Fibroblast of lung (primary cell): ENCODE data around the gene MTURN. TPM values are rescaled to one million over a fixed set of nuclear protein-coding genes. Genes with fewer than 3 reads are reported as not detected.

Experiments
- DNase-seq, 2 donors: peaks; one replicate each; pipeline versions ENCODE4 v3.0.0 to v3.0.0-alpha.2; 2010; ENCODE audit warnings: low read depth in 2 of 2
- H2AFZ ChIP-seq: 2 replicates; pipeline ENCODE4 v1.5.1; 2012; ENCODE audit warnings: low read length, control low read depth, inconsistent platforms
- H3K27ac ChIP-seq: 2 replicates; pipeline ENCODE4 v1.5.1; 2011; ENCODE audit warnings: low read length, control low read depth; ENCODE audit not compliant: insufficient read depth
- H3K27me3 ChIP-seq: 2 replicates; pipeline ENCODE4 v1.5.1; 2011; ENCODE audit warnings: mild to moderate bottlenecking, low read length; ENCODE audit not compliant: control insufficient read depth, insufficient read depth
- H3K36me3 ChIP-seq: 2 replicates; pipeline ENCODE4 v1.5.1; 2011; ENCODE audit warnings: low read length; ENCODE audit not compliant: control insufficient read depth, insufficient read depth
- H3K4me1 ChIP-seq: 2 replicates; pipeline ENCODE4 v1.5.1; 2011; ENCODE audit warnings: low read length; ENCODE audit not compliant: control insufficient read depth, insufficient read depth; ENCODE audit errors: extremely low read depth
- H3K4me2 ChIP-seq: 2 replicates; pipeline ENCODE4 v1.5.1; 2011; ENCODE audit warnings: low read length, control low read depth; ENCODE audit not compliant: insufficient read depth; ENCODE audit errors: extremely low read depth
- H3K4me3 ChIP-seq, 4 experiments: fragments of 200-600 bp in 1 of 4; sonication (generic) in 1 of 4; replicated peaks in 1 of 4; 2 replicates each; pipeline ENCODE4 v1.5.1; 2011 to 2016; ENCODE audit warnings: low read length in 4 of 4, low read depth in 3 of 4, mild to moderate bottlenecking in 3 of 4, control low read depth in 2 of 4, inconsistent platforms in 1 of 4, mixed read lengths in 1 of 4; ENCODE audit not compliant: insufficient read depth in 1 of 4; ENCODE audit errors: control extremely low read depth in 1 of 4
- H3K79me2 ChIP-seq: 2 replicates; pipeline ENCODE4 v1.5.1; 2012; ENCODE audit warnings: mild to moderate bottlenecking, low read length, inconsistent platforms; ENCODE audit not compliant: control insufficient read depth, insufficient read depth
- H3K9ac ChIP-seq: 2 replicates; pipeline ENCODE4 v1.5.1; 2011; ENCODE audit warnings: mild to moderate bottlenecking, low read length, control low read depth; ENCODE audit not compliant: insufficient read depth
- H3K9me3 ChIP-seq: 2 replicates; pipeline ENCODE4 v1.5.1; 2012; ENCODE audit warnings: low read depth, low read length; ENCODE audit not compliant: control insufficient read depth, insufficient read depth
- H4K20me1 ChIP-seq: 2 replicates; pipeline ENCODE4 v1.5.1; 2011; ENCODE audit warnings: low read length; ENCODE audit not compliant: control insufficient read depth, insufficient read depth; ENCODE audit errors: extremely low read depth
- EZH2 ChIP-seq: IDR thresholded peaks from 2 replicates; pipeline ENCODE4 v1.5.1; 2012; ENCODE audit warnings: low read length, control low read depth, mild to moderate bottlenecking; ENCODE audit errors: missing control alignments
- polyA plus RNA-seq, 2 donors: library from polyadenylated mRNA; depleted of rRNA in 1 of 2; stranded (reverse) in 1 of 2; unstranded in 1 of 2; fragments of >200 nt; gene quantifications; 2 replicates each; pipeline ENCODE4 v1.2.1, GENCODE V29; 2011 to 2012; ENCODE audit warnings: missing spikeins in 1 of 2
- total RNA-seq: library from RNA; depleted of rRNA; stranded (reverse); fragments of >200 nt; gene quantifications from 2 replicates; pipeline ENCODE4 v1.2.1, GENCODE V29; 2014
- TF ChIP-seq, protein P1 (sequence below), 2 donors: IDR thresholded peaks in 1 of 2; conservative IDR thresholded peaks in 1 of 2; 1 replicate in 1 of 2; 2 replicates in 1 of 2; pipeline ENCODE4 v1.5.1; 2011 to 2012; ENCODE audit warnings: low read length in 2 of 2, control low read depth in 1 of 2, inconsistent platforms in 1 of 2, low read depth in 1 of 2, mild to moderate bottlenecking in 1 of 2

MTURN gene
- total and polyA plus RNA-seq, 2 donors (not counting 1 experiment from before 2014, with no cell fraction given): 7.1 to 12.9 TPM

DNA sequence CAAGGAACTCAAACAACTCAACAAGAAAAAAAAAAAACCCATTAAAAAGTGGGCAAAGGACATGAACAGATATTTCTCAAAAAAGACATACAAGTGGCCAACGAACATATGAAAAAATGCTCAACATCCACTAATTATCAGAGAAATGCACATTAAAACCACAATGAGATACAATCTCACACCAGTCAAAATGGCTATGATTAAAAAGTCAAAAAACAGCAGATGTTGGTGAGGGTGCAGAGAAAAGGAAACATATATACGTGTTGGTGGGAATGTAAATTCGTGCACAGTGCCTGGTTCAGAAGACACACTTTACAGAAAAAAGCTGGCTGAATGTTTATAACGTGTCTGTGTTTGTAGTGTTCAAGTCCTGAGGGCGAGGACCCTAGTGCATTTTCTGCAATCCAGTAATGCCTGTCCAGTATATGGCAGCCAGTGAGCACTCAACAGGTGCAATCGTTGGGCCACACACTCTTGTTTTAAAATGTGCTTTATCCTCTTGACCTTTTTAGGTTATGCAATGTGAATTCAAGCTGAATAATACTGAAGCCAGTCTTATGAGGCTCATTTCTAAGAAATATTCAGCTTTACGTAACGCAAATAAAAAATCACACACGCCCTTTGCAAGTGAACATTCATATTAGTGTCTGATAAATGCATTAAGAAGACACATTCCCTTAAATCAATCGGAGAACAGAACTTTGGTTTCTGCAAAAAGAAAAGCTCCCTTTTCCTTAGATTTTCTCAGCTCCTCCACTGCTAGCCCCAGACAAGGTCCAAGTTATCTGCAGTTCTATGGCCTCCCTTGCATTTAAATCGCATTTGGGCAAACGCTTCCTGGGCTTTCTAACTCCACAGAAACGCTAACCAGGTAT is 813 bp upstream of the MTURN start:
- TF ChIP-seq, protein P1, sequence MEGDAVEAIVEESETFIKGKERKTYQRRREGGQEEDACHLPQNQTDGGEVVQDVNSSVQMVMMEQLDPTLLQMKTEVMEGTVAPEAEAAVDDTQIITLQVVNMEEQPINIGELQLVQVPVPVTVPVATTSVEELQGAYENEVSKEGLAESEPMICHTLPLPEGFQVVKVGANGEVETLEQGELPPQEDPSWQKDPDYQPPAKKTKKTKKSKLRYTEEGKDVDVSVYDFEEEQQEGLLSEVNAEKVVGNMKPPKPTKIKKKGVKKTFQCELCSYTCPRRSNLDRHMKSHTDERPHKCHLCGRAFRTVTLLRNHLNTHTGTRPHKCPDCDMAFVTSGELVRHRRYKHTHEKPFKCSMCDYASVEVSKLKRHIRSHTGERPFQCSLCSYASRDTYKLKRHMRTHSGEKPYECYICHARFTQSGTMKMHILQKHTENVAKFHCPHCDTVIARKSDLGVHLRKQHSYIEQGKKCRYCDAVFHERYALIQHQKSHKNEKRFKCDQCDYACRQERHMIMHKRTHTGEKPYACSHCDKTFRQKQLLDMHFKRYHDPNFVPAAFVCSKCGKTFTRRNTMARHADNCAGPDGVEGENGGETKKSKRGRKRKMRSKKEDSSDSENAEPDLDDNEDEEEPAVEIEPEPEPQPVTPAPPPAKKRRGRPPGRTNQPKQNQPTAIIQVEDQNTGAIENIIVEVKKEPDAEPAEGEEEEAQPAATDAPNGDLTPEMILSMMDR (conservative IDR thresholded peaks at IDR 0.05 in 1 of 2, IDR thresholded peaks at IDR 0.05 in 1 of 2; ENCODE audit: low read depth in 1 of 2, low read length in 2 of 2): no peak
- no peak for TF ChIP-seq EZH2
- no peak overlapping the region for H3K9ac ChIP-seq
- DNase-seq: no peak

DNA sequence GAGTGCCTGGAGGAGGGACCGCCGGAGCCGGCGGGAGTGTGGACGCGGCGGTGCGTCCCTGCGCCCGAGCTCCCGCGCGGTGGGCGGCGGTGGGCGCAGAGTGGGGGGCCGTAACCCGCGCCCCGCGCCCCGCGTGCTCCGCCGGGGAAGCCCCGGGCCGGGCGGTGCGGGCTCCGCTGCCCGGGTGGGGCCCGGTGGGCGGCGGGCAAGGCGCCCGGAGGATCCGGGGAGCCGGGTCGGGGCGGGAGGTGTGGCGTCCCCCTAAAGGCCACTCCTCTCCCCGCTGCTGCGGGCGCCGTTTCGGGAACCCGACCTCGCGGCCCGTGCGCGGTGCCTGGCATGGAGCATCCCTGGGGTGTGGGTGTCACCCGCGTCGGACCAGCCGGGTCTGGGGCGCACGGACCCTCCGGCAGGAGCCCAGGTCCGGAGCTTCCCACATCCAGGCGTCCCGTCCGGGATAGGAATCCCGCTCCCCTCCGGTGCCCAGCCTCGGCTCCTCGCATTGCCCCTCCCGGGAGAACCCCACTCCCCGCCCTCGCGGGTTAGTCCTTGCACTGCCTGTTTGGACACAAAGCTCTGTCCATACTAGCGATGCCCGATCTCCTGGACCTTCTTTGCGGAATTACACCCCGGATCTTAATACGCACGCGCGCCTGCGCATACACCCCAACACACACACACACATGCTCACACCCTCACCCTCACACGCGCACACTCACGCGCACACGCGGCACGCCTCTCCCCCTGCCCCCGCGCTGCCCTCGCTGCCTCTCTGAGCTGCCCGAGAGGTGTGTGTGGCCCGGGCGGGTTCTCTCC is 723 bp downstream of the MTURN start:
- Histone ChIP-seq H3K79me2 (no peaks in the 10 kb centered on the region), H3K9me3 (no peaks in the 10 kb centered on the region)

More for the DNA sequence above, 813 bp upstream of the MTURN start:
- H3K27me3 ChIP-seq: no peaks in the 10 kb centered on the region
- H3K9me3 ChIP-seq: no peaks in the 10 kb centered on the region
- H3K79me2 ChIP-seq: no peaks in the 10 kb centered on the region
- H3K36me3 ChIP-seq: no peaks in the 10 kb centered on the region
- peak overlapping the region; percentile 74 for H2AFZ ChIP-seq
- no peak overlapping the region for H3K27ac ChIP-seq
- H3K4me1 ChIP-seq: no peaks in the 10 kb centered on the region
- H4K20me1 ChIP-seq: no peaks in the 10 kb centered on the region
- peak overlapping the region; percentile 46 to 72 (median 57) for H3K4me3 ChIP-seq
- H3K4me2 ChIP-seq: peak overlapping the region; percentile 92

More for the DNA sequence above, 723 bp downstream of the MTURN start:
- H2AFZ ChIP-seq: peak overlapping the region; percentile 82
- no peaks in the 10 kb centered on the region for H3K27me3 ChIP-seq
- no peak for TF ChIP-seq EZH2
- TF ChIP-seq, protein P1 (conservative IDR thresholded peaks at IDR 0.05 in 1 of 2, IDR thresholded peaks at IDR 0.05 in 1 of 2; ENCODE audit: low read depth in 1 of 2, low read length in 2 of 2): no peak
- no peaks in the 10 kb centered on the region for H3K4me1 ChIP-seq
- peak overlapping the region; percentile 62 for H3K27ac ChIP-seq
- H3K4me3 ChIP-seq: peak overlapping the region; percentile 45 to 86 (median 67)
- DNase-seq: peak; percentile 60 to 76
- peak overlapping the region; percentile 90 for H3K4me2 ChIP-seq
- peak overlapping the region; percentile 78 for H3K9ac ChIP-seq
- no peaks in the 10 kb centered on the region for H3K36me3 ChIP-seq
- H4K20me1 ChIP-seq: no peaks in the 10 kb centered on the region
